GM12891 (cell line): ENCODE results near the gene NACC2.

ENCODE experiments used
- POLR2A ChIP-seq: IDR thresholded peaks from 2 replicates; pipeline ENCODE4 v1.6.1; 2011; ENCODE audit warnings: low read depth, low read length, control low read depth
- TAF1 ChIP-seq: IDR thresholded peaks from 2 replicates; pipeline ENCODE4 v1.6.1; 2011; ENCODE audit warnings: low read depth, low read length, control low read depth

DNA sequence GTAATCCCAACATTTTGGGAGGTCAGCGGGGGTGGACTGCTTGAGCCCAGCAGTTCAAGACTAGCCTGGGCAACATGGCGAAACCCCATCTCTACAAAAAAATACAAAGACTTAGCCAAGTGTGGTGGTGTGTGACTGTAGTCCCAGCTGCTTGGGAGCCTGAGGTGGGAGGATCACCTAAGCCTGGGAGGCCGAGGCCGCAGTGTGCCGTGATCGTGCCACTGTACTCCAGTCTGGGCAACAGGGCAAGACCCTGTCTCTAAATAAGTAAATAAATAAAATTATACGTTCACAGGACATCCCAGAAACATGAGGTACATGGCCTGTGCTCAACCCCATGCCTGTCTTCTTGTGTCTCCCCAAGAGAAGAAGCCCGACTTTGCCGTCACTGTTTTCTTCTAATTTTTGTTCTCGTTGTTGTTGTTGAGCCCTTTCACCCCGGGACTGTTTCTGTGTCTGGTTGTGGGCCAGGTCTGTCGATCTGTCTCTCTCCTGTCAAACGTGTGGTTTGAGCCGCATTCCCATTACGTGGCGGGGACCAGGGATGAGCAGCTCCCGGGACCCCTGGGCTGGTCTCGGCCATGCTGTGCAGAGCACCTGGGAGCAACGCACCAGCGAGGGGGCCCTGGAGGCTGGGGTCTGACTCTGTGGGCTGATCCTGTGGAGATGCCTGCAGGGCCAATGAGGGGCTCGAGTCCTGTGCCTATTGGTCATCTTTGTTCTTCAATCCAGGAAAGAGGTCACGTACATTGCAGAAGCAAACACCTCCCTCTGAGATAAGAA lies 32.2 kb downstream of the NACC2 start:
- TF ChIP-seq POLR2A, result no peak
- no peak for TF ChIP-seq TAF1
